ENCODE results near the gene BZW2.

The BZW2 gene

DNA sequence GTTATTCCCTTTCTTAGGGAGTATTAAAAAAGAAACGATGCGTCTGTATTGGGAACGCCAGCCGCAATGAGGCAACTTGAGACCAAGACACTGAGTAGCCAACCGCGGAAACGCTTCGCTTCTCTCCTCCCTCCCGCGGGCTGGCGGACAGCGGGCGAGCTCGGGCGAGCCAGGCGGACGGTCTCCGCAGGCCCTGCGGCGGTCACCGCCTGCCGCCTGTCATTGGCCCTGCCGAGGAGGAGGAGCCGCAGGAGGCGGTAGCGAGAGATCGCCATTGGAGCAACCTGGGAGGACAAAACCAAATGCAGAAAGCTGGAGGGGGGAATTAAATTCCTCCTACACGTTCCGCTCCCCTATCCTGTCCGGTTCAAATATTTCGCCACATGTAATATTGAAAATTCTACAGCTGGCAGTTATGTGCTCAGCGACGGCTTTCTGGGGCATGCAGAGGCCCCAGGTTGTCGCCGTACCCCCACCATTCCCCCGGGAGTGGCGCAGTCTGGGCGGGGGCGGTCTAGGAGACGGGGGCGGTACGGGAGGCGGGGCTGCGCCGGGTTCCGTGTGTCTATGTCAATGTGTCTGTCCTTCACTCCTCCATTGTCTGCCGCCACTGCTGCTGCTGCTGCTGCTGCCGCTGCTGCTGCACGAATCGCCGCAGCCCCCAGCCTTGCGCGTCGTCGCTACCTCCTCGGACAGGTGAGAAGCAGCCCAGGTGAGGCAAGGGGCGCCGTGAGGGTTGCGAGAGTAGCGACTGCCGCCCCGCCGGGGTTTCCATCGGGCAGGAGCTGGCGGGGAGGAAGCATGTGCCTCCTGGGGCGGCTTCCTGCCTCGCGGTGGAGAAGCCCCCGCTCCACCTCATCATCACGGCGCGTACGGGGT lies at the start of gene BZW2, which contains the start of gene ANKMY2:
BZW2 (plus strand) TSS at position 589 of the 879 bp plus-strand sequence. CDS start 19,263 bp downstream, outside the sequence.
ANKMY2 (minus strand) TSS at position 162 of the 879 bp plus-strand sequence. CDS start 181 bp downstream, outside the sequence.
- DNase-seq (ENCODE audit: low read depth): peak; percentile 90

DNA sequence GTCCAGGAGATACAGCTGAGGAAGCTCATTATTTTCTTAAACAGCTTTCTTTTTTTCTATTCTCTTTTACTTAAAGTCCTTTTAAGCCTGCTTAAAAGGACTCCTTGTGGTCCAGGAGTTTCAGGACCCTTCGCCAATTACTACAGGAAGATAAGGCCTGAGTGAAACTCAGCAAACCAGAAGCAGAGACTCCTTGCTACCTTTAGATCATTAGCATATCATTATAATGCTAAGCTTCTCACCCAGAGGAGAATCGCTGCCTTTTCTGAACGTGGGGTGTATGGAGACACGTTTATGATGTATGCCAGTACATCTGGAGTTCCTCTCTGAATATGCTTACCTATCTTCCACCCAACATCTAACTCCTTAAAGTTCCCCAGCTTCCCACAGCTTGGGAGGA lies 48.0 kb upstream of the BZW2 start:
- DNase-seq (ENCODE audit: low read depth): no peak

DNA sequence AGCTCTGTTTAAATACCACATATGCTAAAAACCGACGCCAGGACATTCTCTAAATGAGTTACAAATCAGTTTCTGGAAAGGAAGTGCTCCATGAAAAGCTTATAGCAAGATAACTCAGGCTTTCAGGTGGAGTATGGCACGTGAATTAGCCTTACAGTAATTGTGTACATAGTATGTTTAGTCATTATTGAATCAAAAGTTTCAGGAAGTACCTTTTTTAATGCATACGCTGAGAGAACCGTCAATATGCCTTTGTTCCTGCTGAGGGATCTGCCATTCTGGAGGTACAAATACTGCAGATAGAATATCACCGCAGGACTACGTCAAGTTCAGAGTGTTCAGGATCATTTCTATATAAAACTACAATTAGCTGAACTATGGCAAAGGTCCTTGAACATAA lies 46.1 kb upstream of the BZW2 start:
- DNase-seq (ENCODE audit: low read depth): no peak

DNA sequence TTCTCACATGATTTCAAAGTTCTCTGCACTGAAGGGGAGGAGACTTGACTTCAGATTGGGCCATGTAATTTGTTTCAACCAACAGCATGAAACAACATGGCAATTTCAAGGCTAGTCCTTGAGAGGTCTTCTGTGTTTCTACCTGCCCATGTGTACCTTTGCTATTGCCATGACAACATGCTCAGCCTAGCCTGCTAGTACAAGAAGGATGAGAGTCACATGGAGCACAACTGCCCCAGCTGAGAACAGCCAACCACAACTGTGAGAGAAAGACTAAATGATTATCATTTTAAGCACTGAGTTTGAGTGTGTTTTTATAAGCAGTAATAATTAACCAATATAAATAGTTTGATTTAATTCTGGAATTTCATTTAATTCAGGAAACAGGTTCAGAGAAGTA lies 42.3 kb upstream of the BZW2 start:
- DNase-seq (ENCODE audit: low read depth): no peak

DNA sequence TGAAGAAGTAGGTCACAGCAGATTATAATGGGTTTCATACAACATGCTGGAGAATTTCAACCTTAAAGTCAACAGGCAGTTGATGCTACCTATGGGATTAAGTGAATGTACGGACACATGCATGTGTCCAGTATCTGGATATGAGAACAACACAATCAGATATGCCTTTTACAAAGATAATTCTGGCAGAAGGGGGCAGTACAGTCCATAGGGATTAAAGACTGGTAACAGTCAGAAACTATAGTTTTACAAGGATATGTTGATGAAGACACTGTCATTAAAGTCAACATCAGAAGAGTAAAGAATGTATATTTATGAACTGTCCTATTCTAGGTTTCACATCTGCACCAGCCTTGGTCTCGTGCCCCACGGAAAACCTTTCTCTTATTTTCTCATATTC lies 41.9 kb upstream of the BZW2 start:
- DNase-seq (ENCODE audit: low read depth): no peak

DNA sequence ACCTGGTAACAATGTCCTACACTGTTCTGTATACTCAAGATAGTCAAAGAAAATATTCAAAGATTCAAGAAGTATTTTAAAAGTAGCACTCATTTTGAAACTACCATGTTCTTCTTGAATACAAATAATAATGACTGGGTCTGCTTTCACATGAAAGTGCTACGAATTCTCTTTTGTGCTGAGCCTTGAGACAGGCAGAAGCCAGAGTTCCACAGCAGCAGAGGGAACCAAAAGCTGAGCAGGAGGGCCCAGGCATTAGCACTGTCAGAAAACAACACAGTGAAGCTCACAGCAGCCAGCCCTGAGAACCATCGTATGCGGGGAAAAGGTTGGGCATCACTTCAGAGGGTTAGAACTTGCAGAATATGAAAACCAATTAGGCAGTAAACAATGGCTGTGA lies 39.3 kb upstream of the BZW2 start:
- no peak for DNase-seq (ENCODE audit: low read depth)

DNA sequence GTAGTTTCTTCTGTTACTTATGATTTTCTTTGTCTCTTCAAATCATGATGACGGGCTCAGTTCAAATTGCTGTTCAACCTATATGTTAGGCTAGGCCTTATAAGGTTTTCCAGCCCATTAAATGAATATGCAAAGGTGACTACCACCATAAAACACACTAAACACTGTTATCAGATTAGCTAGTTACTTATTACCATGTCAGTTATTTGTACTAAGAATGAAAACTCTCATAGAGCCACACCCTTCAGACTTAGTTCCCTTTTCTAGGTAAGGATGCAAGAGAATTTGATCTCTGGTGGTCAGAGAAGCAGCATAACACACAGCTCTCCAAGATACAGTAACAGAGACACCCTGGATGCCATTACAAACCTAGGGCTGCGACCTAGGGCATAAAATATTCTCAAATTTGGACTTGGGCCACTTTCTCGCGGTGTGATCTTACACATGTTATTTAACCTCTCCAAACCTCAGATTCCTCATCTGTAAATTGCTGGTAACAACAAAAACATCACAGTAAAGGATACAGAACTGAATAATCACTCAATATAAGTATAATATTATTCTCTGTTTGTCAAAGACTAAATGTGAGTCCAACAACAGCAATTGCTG lies 36.0 kb upstream of the BZW2 start:
- DNase-seq (ENCODE audit: low read depth): no peak

DNA sequence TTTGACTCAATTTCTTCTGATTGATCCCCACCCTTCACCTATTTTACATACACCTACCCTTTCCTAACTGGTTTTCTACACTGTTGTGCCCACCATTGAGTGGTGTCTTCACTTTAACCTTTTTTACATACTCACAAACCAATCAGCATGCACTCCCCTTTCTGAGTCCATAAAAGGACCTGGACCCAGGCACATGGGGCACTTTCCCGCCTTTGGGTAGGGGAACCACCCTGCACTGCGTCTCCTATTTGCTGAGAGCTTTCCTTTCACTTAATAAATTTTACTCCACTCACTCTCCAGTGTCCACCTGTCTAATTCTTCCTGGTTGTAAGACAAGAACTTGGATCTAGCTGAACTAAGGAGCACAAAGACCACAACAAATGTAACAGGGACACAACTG lies 34.3 kb upstream of the BZW2 start:
- DNase-seq (ENCODE audit: low read depth): no peak

DNA sequence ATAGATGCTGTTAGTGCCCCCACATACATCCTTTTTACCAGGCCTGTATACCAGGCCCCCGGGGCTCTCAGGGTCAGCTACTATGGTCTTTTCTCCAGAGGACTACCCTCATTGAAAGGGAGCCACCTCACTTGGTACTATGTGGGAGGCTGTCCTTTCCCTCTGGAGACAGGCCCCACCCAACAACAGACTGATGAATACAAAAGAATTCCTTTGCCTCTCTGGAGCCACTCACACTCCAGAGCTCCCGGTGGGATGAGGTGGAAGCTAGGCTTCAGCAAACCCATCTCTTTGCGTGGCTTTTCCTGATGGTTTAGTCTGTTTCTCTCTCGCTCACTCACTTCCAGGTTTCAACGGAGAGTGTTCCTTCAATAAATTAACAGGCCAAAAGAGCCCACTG lies 30.8 kb upstream of the BZW2 start:
- DNase-seq (ENCODE audit: low read depth): no peak

DNA sequence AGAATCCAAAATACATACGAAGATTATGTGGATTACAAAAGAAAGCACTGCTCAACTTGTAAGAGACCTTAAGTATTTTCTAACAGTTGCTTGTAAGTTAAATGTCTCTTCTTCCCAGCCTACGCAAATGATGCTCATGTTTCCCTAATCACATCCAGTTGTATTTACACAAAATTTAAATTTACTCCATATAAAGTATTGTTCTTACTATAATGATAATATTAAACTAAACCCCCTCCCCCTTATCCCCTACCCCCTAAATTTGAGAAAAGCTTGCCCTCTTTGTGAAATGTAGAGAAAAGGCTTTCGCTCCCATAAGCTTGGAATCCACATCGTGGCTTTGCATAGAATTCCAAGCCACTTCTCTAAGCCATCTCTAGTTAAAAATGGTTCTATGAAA lies 29.9 kb upstream of the BZW2 start:
- DNase-seq (ENCODE audit: low read depth): no peak

DNA sequence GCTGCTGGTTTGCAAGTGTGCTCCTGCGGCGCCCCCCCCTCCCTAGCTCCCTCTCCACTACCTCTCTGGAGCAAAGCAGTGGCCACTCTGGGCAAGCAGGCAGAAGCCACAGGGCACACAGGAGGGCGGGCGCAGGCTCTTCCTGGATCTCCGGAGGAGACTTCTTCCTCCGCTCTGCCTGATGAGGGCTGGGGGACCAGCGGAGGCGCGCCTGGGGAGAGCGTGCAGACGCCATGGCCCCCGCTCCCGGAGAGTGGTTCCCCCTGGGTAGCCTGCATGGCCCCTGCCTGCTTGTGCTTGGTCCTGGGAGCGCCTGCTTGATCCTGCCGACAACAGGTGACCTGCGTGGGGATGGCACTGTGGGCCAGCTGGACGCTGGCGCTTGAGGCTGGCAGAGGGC lies 29.4 kb upstream of the BZW2 start:
- no peak for DNase-seq (ENCODE audit: low read depth)

DNA sequence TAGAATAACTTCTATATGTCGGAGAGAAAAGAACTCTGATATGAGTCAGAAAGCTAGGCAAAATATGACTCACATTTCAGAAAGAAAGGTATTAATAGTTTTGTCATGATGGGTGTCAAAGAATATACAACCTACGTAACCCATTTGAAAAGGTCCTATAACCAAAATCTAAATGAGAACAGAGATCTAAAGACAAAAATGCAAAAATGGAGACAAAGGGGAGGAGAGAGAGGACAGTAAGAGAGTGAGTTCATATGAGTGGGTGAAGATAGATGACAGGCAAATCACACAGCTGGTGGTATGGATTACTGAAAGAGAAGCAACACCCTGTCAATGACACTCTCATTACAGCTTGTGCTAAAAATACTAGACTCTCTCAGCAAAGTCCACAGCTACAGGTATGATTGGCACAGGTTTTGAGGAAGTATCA lies 26.0 kb upstream of the BZW2 start:
- no peak for DNase-seq (ENCODE audit: low read depth)

DNA sequence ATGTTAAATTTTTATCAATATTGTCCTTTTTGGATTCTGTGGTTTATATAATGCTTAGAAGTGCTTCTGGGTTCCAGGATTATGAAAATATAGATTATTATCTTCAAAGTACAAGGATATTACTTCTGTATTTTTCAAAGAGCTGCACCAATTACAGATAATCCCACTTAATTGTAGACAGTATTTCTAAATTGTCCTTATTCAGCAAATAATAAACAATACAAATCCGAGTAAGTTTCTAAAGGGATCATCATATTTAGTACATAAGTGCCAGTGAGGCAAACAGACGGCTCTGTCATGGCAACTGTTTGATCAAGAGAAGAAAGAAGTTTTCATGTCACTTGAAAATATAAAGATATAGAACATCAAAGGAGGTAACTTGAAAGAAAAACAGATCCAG lies 19.6 kb upstream of the BZW2 start:
- DNase-seq (ENCODE audit: low read depth): no peak

DNA sequence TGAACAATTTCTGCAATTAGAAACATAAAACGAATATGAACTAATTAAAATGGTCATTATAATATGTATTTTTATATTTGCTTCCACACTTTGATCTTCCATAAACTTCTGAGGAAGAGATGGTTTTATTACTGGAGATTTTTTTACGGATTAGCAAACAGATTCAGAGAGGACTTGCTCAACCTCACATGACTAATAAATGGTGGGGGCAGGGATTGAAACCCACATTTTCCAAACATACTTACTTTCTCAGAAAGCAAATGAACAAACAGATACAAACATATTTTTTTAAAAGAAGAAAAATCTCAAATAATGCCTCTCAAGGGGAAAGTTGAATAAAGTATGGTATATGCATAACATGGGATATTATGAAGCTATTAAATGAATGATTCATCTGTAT lies 18.7 kb upstream of the BZW2 start:
- no peak for DNase-seq (ENCODE audit: low read depth)

DNA sequence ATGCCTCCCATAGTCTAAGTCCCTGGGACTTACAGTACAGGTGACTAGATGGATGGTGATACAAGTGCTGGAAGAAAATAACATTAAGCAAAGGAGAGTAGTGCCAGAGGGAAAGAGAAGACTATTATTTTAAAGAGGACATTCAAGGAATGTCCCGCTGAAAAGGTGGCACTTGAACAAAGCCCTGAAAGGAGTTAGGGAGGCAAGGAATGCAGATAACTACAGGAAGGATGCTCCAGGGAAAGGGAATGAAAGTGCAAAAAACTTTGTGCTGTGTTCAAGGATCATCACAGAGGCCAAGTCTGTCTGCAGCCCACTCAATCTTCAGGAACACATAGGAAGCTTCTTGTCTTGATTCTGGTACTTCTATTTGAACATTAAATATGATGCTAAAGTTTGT lies 15.3 kb upstream of the BZW2 start:
- no peak for DNase-seq (ENCODE audit: low read depth)

DNA sequence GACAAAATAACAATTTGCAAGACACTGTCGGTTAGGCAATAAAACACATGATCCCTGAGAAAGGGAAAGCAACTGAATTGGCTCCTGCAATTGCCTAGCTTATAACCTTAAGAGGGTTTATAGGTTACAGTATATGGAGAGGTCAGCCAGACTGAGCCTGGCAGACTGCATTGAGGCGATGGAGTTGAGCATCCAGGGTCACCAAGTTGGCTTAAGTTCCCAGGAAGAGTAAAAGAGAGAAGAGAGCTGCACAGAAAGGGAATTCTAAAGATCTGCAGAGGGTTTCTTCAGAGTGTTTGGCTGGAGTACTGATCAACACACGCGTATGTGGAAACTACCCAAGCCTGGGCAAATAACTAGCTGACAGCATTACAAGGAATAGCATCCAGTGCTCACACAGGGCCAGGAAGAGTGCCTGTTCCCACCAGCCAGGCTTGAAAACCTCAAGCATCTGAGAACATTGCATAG lies 11.7 kb upstream of the BZW2 start:
- DNase-seq (ENCODE audit: low read depth): no peak

DNA sequence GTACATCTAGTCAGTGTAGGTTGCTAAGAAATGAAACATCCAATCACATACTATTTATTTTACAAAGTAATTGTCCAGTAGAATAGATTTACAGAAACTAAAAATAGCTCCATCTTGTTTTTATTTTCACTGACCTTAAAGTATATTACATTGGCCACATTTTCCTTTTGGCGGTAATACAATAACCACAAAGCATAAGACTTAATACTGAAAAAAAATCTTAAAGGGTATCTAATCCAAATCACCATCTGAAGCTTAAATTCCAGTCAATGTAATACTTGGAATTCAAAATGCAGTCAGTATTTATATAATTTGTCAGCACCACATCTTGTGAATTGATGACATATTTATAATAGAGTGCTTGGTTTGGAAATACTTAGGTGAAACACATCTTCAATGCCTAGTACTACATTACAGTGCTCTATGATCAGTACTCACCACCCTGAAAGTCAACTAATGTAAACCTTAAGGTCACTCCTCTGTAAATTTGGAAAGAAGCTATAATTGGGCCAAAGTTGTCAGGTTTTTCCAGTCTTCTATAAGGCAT lies 9.4 kb upstream of the BZW2 start:
- DNase-seq (ENCODE audit: low read depth): no peak

DNA sequence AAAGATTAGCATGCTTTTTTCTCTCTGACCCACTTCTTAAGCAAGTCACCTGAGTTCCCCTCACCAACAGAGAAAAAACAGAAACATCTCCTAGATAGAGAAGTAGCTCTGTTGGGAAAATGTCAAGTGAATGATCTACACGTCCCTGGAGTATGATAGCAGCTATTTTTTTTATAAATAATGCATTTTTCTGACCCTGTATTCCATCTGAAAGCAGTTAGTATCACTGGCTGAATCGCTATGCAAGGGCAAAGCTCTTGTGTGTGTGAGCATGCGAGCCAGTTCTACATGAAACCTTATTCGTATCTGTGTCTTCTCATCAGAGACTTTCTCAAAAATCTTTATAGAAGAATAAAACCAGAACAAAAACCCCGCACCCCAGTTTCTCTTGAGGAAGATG lies 8.6 kb upstream of the BZW2 start:
- DNase-seq (ENCODE audit: low read depth): no peak

DNA sequence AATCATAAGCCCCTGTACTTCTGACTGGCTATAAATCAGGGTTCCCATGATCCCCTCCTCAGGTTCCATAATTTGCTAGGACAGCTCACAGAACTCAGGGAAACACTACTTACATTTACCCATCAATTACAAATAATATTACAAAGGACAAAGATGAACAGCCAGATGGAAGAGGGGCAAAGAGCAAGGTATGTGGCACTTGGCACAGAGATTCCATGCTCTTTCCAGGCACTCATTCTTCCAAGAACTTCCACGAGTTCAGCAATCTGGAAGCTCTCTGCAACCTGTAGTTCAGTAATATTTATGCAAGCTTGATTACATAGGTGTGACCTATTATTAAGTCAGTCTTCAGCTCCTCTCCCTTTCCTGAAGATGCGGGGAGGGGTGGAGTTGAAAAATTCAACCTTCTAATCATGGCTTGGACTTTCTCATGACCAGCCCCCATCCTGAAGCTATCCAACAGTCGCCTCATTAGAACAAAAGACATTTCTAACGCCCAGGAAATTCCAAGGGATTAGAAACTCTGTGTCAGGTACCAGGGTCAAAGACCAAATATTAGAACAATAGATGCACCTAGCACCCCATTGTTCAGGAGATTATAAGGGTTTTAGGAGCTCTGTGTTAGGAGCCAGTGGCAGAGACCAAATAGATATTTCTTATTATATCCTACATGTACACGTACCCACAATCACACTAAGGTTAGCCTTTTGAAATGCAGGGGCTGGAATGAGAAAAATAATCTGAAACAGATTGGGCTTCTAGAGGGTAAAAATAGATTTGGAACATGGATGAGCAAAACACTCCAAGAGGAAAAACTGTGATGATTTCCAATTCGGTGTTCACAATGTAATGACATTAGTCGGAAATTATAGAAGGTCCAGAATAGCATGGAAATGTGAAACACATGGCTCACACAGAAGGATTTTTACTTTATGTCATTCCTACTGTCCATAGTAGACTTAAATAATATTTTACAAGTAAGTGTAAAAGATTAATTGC lies 7.4 kb upstream of the BZW2 start:
- no peak for DNase-seq (ENCODE audit: low read depth)

DNA sequence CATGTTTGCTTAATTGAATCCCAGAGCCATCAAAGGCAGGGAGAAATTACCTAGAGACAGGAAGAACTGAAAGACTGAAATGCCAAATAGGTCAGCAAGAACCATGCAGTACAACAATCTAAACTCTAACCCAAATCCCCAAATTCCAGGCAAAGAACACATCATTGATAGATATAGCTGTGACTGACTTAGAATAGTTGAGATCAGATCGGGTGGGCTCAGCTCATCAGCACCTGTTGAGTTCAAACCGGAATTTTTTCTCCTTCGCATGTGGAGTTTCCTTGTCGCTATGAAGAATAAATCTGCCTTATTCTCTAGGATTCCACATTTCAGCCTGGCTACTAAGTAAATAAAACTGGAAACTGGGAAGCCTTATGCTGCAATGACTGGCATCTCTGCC lies 1.8 kb upstream of the BZW2 start:
- no peak for DNase-seq (ENCODE audit: low read depth)

DNA sequence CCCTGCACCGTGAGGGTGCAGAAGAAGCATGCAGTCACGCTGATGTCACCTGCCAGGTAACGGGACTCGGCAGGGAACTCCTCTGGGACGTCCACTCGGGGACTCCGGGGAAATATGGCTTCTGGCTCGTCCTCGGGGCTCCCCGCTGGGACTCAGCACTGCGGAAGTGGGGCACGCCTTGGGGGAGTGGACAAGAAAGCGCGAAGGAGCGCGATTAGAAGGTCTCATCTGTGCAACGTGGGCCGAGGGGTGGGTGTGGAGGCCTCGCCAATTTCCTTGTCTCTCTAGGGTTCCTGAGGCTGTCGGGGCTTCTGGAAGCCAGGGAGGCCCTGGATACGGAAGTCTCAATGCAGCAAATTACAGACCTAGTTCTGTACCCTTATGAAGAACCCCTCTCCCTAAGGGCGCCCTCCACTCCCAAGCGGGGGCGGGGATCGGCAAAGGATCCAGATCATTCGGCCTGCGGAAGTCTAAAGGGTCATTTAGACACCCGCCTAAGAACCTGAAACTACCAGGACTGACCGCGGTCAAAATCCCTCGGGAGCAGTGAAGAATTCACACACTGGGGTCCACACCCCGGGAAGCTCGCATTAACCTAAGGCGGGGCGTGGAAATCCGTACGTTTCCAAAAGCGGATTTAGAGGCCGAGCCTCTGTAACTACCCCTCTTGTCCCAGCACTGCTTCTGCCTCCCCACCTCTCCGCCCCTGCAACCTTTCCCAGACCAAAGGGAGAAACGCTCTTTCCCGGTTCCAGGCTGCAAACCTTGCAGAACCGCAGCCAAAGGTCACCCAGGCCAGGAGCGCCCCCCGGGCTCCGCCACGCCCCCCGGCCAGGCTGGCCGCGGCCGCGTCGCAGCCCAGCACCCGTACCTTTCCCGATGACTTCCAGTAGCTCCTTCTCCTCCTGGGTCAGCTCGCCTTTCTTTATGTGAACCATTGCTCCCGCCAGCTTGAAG lies 1.1 kb upstream of the BZW2 start:
- DNase-seq (ENCODE audit: low read depth): peak; percentile 36
